ENCODE measurements around the gene KLK2. TPM values are rescaled to one million over a fixed set of nuclear protein-coding genes. Genes with fewer than 3 reads are reported as not detected.

The KLK2 gene
- total RNA-seq = not detected in 2 replicates
- long read RNA-seq = 0 reads

DNA sequence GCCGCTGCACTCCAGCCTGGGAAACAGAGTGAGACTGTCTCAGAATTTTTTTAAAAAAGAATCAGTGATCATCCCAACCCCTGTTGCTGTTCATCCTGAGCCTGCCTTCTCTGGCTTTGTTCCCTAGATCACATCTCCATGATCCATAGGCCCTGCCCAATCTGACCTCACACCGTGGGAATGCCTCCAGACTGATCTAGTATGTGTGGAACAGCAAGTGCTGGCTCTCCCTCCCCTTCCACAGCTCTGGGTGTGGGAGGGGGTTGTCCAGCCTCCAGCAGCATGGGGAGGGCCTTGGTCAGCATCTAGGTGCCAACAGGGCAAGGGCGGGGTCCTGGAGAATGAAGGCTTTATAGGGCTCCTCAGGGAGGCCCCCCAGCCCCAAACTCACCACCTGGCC, at the start of gene KLK2:
TSS of gene KLK2 (plus strand) at position 384 of the 400 bp plus-strand sequence. CDS start 35 bp downstream, outside the sequence.
- Mint-ChIP-seq H3K27me3 (ENCODE audit: low read depth) (peaks cover 39% of the 10 kb centered on the region), H3K27ac (ENCODE audit: unreplicated experiment) (no peak within 1 kb of the TSS), H3K4me1 (no peaks in the 10 kb centered on the region), H3K4me3 (no peak within 1 kb of the TSS), H3K36me3 (ENCODE audit: low read depth) (no peaks in the 10 kb centered on the region), H3K9me3 (no peaks in the 10 kb centered on the region)
- TF ChIP-seq, protein P1, sequence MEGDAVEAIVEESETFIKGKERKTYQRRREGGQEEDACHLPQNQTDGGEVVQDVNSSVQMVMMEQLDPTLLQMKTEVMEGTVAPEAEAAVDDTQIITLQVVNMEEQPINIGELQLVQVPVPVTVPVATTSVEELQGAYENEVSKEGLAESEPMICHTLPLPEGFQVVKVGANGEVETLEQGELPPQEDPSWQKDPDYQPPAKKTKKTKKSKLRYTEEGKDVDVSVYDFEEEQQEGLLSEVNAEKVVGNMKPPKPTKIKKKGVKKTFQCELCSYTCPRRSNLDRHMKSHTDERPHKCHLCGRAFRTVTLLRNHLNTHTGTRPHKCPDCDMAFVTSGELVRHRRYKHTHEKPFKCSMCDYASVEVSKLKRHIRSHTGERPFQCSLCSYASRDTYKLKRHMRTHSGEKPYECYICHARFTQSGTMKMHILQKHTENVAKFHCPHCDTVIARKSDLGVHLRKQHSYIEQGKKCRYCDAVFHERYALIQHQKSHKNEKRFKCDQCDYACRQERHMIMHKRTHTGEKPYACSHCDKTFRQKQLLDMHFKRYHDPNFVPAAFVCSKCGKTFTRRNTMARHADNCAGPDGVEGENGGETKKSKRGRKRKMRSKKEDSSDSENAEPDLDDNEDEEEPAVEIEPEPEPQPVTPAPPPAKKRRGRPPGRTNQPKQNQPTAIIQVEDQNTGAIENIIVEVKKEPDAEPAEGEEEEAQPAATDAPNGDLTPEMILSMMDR (conservative IDR thresholded peaks at IDR 0.05) = no peak
- no peak for DNase-seq (ENCODE audit: low read depth, low spot score)

DNA sequence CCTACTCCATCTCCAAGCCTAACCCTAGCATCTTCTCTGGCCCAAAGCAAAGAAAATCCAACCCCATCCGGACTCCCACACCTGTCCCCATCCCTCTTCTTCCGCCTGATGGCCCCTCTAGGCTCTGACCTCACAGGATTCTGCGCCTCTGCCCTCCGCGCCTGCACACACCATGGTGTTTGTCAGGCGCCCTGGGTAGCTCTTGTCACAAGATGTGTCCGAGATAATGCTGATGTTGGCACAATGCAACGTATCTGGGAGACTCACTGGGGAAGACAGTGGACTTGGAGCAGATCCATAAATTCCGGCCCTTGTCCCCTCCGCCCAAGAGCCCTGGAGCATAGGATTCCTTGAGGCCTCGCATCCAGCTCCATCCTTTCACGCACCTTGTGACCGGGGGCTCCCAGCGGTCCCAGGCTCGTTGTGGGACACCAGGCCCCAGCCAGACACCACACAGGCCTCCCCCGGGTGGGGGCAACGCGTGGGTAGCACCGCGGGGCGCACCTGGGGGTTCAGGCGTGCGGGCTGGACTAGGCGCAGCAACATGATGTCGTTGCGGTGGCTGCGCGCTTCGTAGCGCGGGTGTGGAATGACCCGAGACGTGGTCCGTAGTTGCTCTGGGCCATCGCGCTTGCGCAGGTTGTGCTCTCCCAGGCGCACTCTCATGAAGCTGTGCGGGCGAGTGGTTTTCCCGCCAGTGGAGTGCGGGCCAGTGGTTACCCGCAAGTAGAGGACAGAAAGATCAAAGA, 46.6 kb upstream of the KLK2 start:
- Mint-ChIP-seq H3K36me3 (ENCODE audit: low read depth) (peaks cover 3% of the 10 kb centered on the region), H3K4me1 (no peaks in the 10 kb centered on the region), H3K4me3 (no peak overlapping the region), H3K27me3 (ENCODE audit: low read depth) (peaks cover 73% of the 10 kb centered on the region), H3K9me3 (peaks cover 3% of the 10 kb centered on the region), H3K27ac (ENCODE audit: unreplicated experiment) (no peak overlapping the region)
- no peak for DNase-seq (ENCODE audit: low read depth, low spot score)
- TF ChIP-seq, protein P1 (conservative IDR thresholded peaks at IDR 0.05) = no peak

DNA sequence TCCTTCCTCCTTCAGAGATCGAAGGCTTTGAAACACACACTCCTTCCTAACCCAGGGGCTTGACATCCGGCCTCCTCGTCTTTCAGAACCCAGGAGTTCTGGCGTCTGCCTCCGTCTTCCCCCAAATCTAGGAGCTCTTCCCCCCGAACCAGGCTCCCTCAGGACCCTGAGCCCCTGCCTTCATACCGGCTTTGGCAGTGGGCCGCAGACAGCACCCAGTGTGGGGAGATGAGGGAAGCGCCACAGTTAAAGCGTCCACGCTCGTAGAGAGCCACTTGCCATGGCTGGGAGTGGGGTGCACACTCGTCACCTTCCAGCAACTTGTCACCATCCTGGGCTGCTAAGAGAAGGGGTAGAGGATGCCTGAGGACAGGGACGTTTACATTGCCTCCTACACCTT, 45.8 kb upstream of the KLK2 start:
- peaks cover 66% of the 10 kb centered on the region for H3K27me3 Mint-ChIP-seq (ENCODE audit: low read depth)
- DNase-seq (ENCODE audit: low read depth, low spot score) = no peak
- peaks cover 3% of the 10 kb centered on the region for H3K36me3 Mint-ChIP-seq (ENCODE audit: low read depth)
- H3K27ac Mint-ChIP-seq (ENCODE audit: unreplicated experiment) = peak overlapping the region; percentile 83
- TF ChIP-seq, protein P1 (conservative IDR thresholded peaks at IDR 0.05) = no peak
- H3K4me1 Mint-ChIP-seq = no peaks in the 10 kb centered on the region
- H3K9me3 Mint-ChIP-seq = peaks cover 3% of the 10 kb centered on the region
- no peak overlapping the region for H3K4me3 Mint-ChIP-seq

DNA sequence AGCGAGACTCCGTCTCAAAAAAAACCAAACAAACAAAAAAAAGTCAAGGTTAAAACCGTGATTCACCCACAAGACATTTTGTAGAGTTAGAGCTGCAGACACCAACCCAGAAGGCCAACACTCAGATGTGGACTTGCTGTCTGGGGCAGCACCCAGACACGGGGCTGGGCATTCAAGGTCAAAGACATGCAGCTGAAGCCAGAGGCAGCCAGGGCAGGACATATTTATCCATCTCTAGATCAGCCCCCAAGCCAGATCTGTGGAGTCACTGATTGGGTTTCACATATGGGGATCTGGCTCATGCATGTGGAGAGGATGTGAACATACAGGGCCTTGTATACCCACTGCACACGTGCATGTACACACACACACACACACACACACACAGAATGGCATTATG, 43.4 kb upstream of the KLK2 start:
- Mint-ChIP-seq H3K4me3 (peak overlapping the region; percentile 6), H3K27ac (ENCODE audit: unreplicated experiment) (no peak overlapping the region), H3K27me3 (ENCODE audit: low read depth) (peaks cover 56% of the 10 kb centered on the region), H3K36me3 (ENCODE audit: low read depth) (peaks cover 3% of the 10 kb centered on the region), H3K9me3 (peaks cover 3% of the 10 kb centered on the region), H3K4me1 (no peaks in the 10 kb centered on the region)
- TF ChIP-seq, protein P1 (conservative IDR thresholded peaks at IDR 0.05) = no peak
- no peak for DNase-seq (ENCODE audit: low read depth, low spot score)

DNA sequence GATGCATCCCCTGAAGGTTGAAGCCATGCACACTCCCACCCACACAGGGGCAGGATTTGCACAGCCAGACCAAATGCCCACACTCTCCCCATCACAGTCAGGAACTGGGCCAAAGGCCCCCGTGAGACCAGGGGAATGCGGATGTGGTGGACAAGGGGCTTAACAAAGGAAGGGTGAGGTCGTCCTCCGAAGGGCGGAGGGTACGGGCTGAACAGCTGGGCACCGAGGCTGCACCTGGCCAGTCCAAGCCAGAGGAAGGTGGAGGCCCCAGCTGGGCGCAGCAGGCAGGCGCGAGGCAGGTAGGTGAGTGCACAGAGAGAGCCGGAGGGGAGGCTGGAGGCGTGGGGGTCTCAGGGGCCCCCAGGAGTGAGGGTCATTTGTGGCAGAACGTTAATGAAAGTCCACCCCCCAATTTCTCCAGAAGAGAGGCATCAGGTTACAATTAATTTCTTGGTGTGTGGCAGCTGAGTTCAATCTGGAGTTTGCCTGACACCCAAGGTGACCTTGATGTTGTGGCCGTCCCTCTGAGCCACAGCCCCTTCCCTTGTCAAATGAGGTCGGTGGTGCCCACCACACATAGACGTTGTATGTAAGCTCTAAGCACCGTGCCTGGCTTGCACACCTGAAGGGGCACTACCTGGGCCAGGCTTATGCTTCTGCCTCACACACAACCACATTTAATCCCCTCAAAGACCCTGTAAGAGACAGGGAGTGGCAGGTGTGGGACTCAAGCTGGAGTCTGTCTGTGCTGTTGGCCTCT, 42.8 kb upstream of the KLK2 start:
- peak overlapping the region; percentile 6 for H3K4me3 Mint-ChIP-seq
- H3K27ac Mint-ChIP-seq (ENCODE audit: unreplicated experiment) = no peak overlapping the region
- peaks cover 4% of the 10 kb centered on the region for H3K4me1 Mint-ChIP-seq
- H3K9me3 Mint-ChIP-seq = peaks cover 3% of the 10 kb centered on the region
- H3K36me3 Mint-ChIP-seq (ENCODE audit: low read depth) = peaks cover 3% of the 10 kb centered on the region
- H3K27me3 Mint-ChIP-seq (ENCODE audit: low read depth) = peaks cover 58% of the 10 kb centered on the region
- no peak for DNase-seq (ENCODE audit: low read depth, low spot score)
- TF ChIP-seq, protein P1 (conservative IDR thresholded peaks at IDR 0.05) = no peak

Measured in neural crest cell (in vitro differentiated cells).